SH-SY5Y (cell line): ENCODE results near the gene GLRX.

ENCODE experiments used
- GATA2 ChIP-seq: IDR thresholded peaks from 2 replicates; pipeline ENCODE4 v1.6.1; 2011; ENCODE audit warnings: mild to moderate bottlenecking, low read depth, low read length
- GATA3 ChIP-seq: IDR thresholded peaks from 2 replicates; pipeline ENCODE4 v1.6.1; 2011; ENCODE audit warnings: low read depth, mild to moderate bottlenecking, low read length, moderate library complexity

GLRX gene

DNA sequence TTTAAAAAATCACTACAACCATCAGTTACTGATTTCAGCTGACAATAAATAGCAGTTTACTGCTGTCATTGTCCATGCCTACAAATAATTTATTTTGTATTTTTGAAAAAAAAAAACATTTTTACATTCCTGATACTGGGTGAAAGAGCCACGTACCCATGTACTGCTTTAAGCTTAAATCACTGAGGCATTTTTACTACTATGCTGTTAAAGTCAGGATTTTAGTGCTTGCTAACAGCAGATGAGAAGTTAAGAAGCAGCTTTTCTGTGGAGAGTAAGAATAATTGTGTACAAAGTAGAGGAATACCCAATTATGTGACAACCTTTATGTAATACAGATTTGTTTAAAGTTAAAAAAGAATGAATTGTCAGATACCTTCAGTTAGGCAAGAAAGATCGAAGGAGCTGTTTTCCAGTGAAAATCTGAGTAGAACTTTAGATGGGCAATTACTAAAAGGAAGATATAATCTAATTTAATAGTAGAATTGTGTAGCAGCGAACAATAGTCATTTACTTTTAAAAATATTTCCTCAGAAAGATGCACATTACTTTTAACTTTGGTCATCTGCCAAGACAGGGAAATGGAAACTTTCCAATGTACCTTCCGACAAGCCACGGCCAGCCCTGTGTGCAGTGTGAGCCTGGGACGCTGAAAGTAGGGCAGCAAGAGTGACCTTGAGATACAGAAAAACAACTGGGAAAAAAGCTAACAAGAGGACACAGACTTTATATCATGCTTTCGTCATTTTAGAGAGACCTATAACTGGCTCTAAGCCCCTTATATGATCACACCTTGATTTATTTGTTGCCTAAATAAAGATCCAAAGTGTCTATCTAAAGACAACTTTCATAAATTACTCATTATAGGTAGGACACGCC is 51.5 kb downstream of the GLRX start:
- TF ChIP-seq GATA3 (no peak), GATA2 (no peak)

DNA sequence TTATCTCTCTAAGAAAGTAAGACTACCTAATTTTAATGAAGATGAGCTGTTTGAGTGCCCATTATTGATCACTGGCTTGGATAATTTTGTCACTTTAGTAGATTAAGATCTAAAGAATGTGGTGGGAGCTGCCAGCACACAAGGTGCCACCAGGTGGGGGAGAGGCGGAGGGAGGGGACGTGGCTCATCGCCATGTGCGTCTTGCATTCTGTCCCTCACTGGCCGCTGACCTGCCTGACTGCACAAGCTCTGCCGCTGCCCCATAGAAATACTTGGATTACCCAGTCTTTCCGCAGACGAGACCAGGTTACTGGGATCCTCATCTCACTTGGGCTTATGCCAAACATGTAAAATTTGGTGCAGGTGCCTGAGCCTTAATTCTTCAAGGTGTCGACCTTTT is 53.8 kb downstream of the GLRX start:
- TF ChIP-seq GATA3 = no peak
- TF ChIP-seq GATA2 = no peak

DNA sequence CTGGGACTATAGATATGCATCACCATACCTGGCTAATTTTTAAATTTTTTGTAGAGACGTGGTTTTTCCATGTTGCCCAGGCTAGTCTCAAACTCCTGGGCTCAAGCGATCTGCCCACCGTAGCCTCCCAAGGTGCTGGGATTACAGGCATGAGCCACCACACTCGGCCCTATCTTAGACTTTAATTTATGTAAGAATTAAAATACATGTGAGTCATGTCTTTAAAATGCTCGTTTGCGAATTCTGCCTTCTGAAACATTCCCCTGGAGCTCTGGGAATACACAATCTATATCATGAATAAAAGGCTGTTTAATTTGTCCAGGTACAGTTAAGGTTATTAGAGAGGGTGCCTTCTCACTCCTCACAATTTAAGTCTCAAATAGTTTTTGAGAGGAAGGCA is 58.6 kb downstream of the GLRX start:
- TF ChIP-seq GATA3 (no peak), GATA2 (no peak)
